ENCODE measurements around the gene P3H2. TPM values are rescaled to one million over a fixed set of nuclear protein-coding genes. Genes with fewer than 3 reads are reported as not detected.

P3H2 gene
- total RNA-seq, 1 donor from 2014 or later, result 143 TPM

DNA sequence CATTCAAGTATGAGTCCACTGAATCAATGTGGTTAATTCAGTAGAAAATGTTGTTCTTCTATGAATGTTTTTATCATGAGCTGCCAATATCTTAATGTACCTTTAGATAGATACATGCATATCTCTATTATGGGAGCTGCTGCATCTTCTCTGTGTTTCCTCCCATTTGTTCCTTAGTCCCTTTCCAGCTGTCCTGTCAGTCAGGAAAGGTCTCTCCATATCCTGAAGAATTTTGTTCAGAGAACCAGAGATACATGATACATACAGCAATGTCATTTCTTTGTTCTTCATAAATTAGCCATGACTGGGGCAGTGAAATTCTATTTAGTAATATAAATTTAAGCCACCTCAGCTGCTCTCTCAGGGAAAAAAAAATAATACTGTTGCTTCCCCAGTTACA is 103.7 kb downstream of the P3H2 start:
- H3K4me3 Mint-ChIP-seq (ENCODE audit: unreplicated experiment), result no peak overlapping the region
- DNase-seq (ENCODE audit: extremely low spot score, unreplicated experiment), result no peak
- TF ChIP-seq, protein P1, sequence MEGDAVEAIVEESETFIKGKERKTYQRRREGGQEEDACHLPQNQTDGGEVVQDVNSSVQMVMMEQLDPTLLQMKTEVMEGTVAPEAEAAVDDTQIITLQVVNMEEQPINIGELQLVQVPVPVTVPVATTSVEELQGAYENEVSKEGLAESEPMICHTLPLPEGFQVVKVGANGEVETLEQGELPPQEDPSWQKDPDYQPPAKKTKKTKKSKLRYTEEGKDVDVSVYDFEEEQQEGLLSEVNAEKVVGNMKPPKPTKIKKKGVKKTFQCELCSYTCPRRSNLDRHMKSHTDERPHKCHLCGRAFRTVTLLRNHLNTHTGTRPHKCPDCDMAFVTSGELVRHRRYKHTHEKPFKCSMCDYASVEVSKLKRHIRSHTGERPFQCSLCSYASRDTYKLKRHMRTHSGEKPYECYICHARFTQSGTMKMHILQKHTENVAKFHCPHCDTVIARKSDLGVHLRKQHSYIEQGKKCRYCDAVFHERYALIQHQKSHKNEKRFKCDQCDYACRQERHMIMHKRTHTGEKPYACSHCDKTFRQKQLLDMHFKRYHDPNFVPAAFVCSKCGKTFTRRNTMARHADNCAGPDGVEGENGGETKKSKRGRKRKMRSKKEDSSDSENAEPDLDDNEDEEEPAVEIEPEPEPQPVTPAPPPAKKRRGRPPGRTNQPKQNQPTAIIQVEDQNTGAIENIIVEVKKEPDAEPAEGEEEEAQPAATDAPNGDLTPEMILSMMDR (IDR thresholded peaks at IDR 0.05), result no peak
- H3K27ac Mint-ChIP-seq (ENCODE audit: unreplicated experiment), result peak overlapping the region; percentile 78
- H3K4me1 Mint-ChIP-seq (ENCODE audit: unreplicated experiment), result peaks cover 86% of the 10 kb centered on the region
- no peaks in the 10 kb centered on the region for H3K27me3 Mint-ChIP-seq (ENCODE audit: unreplicated experiment)
- H3K36me3 Mint-ChIP-seq (ENCODE audit: unreplicated experiment), result peaks cover 1% of the 10 kb centered on the region
- no peaks in the 10 kb centered on the region for H3K9me3 Mint-ChIP-seq (ENCODE audit: unreplicated experiment)

DNA sequence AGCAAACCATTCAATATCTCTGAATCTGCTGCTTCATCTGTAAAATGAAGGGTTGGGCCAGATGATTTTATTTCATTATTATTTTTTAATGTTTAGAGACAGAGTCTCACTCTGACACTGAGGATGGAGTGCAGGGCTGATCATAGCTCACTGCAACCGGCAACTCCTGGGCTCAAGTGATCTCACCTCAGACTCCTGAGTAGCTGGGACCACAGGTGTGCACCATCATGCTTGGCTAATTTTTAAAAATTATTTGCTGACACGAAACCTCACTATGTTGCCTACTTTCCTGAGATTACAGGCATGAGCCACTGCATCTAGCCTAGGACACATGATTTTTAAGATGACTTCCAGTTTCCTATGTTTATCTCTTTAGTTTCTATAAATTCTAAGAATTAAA is 105.8 kb downstream of the P3H2 start:
- peaks cover 4% of the 10 kb centered on the region for H3K36me3 Mint-ChIP-seq (ENCODE audit: unreplicated experiment)

DNA sequence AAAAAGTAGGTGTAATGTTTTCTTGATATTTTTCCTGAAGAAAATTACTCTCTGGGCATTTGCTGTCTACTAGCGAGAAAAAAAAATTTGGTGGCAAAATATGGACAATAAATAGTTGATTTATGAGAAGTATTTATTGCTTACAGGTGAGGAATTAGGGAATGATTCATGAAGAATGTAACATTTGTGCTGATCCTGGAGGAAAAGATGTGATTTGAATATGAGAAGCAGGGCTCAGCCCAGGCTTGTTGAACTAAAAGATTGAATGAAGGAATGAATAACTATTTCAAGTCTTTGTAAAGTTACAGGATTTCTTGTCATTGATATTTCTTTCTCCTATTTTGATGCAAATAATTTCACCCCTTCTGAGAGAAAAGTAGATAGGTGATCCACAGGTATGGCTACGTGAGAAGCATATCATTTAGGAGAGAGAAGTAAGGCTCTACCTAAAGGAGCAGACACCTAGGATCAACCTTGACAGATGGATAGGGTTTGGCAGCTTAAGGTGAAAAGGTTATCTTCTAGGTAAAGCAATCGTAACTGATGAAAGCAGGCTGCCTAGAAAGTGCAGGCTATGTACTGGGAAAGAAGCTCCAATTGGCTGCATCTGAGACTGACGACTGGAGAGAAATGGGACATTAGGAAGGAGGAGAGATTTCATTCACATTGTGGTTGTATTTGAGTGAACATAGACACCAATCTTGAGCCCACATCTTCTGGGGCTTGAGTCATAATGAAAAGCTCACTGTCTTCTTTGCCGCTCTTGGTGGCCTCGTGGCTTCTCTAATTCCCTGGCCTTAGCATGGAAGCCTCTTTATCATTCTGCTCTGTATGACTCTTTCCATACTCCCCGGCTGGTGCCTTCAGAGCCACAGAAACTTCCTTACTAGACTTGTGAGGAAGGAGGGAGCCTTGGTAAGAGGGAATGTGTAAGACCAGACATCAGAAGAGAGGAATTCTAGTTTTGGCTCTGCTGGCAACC is 106.5 kb downstream of the P3H2 start:
- H3K27ac Mint-ChIP-seq (ENCODE audit: unreplicated experiment), result peak overlapping the region; percentile 58
- H3K4me3 Mint-ChIP-seq (ENCODE audit: unreplicated experiment), result no peak overlapping the region
- no peaks in the 10 kb centered on the region for H3K27me3 Mint-ChIP-seq (ENCODE audit: unreplicated experiment)
- H3K9me3 Mint-ChIP-seq (ENCODE audit: unreplicated experiment), result no peaks in the 10 kb centered on the region
- TF ChIP-seq, protein P1 (IDR thresholded peaks at IDR 0.05), result no peak
- H3K4me1 Mint-ChIP-seq (ENCODE audit: unreplicated experiment), result peaks cover 89% of the 10 kb centered on the region
- H3K36me3 Mint-ChIP-seq (ENCODE audit: unreplicated experiment), result peaks cover 4% of the 10 kb centered on the region
- DNase-seq (ENCODE audit: extremely low spot score, unreplicated experiment), result no peak

More for the DNA sequence above, 105.8 kb downstream of the P3H2 start:
- H3K27ac Mint-ChIP-seq (ENCODE audit: unreplicated experiment), result peak overlapping the region; percentile 58
- TF ChIP-seq, protein P1 (IDR thresholded peaks at IDR 0.05), result no peak
- peaks cover 87% of the 10 kb centered on the region for H3K4me1 Mint-ChIP-seq (ENCODE audit: unreplicated experiment)
- no peak overlapping the region for H3K4me3 Mint-ChIP-seq (ENCODE audit: unreplicated experiment)
- H3K27me3 Mint-ChIP-seq (ENCODE audit: unreplicated experiment), result no peaks in the 10 kb centered on the region
- H3K9me3 Mint-ChIP-seq (ENCODE audit: unreplicated experiment), result no peaks in the 10 kb centered on the region
- no peak for DNase-seq (ENCODE audit: extremely low spot score, unreplicated experiment)

DNA sequence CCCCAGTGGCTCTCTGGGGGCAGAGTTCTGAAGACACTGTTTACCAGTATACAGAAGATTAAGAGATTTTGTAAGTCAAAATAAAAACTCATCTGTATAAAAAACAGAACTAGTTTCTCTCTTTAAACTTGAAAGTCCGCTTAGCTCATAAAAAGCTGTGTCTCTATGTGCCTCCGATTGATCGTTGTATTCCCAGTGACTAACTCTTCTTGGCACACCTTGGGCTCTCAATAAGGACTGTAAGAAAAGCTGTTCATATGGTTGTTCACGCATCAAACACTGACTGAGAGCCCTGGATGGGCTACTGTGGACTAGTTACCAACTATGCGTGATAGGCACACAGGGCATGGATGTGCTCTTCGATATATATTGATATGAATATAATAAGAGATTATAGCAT is 107.9 kb downstream of the P3H2 start:
- Mint-ChIP-seq H3K27ac (ENCODE audit: unreplicated experiment) (peak overlapping the region; percentile 87), H3K27me3 (ENCODE audit: unreplicated experiment) (no peaks in the 10 kb centered on the region), H3K36me3 (ENCODE audit: unreplicated experiment) (peaks cover 4% of the 10 kb centered on the region), H3K4me1 (ENCODE audit: unreplicated experiment) (peaks cover 89% of the 10 kb centered on the region), H3K4me3 (ENCODE audit: unreplicated experiment) (peak overlapping the region; percentile 23), H3K9me3 (ENCODE audit: unreplicated experiment) (no peaks in the 10 kb centered on the region)
- TF ChIP-seq, protein P1 (IDR thresholded peaks at IDR 0.05), result no peak
- no peak for DNase-seq (ENCODE audit: extremely low spot score, unreplicated experiment)

DNA sequence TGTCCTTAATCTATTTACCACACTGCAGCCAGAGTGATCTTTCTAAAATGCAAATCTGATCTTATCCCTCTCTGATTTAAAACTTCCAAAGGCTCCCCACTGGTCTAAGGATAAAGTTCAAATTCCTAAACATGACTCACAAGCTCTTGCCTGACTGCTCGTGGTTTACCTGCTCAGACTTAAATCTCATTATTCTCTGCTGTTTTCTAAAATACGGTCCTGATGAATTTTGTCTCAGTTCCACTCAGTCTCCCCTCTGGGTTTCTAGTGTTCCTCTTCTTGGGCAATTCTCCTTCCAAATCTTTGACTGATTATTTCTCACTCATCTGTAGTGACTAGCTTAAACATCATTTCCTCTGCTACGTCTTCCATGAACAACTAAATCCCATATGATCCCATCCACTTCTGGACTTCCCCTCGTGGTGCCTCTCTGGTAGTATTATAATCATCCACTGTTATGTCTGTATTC is 108.3 kb downstream of the P3H2 start:
- peak overlapping the region; percentile 23 for H3K4me3 Mint-ChIP-seq (ENCODE audit: unreplicated experiment)
- H3K4me1 Mint-ChIP-seq (ENCODE audit: unreplicated experiment), result peaks cover 89% of the 10 kb centered on the region
- peak overlapping the region; percentile 87 for H3K27ac Mint-ChIP-seq (ENCODE audit: unreplicated experiment)
- peaks cover 4% of the 10 kb centered on the region for H3K36me3 Mint-ChIP-seq (ENCODE audit: unreplicated experiment)
- no peaks in the 10 kb centered on the region for H3K27me3 Mint-ChIP-seq (ENCODE audit: unreplicated experiment)
- no peak for DNase-seq (ENCODE audit: extremely low spot score, unreplicated experiment)
- TF ChIP-seq, protein P1 (IDR thresholded peaks at IDR 0.05), result peak; percentile 6
- H3K9me3 Mint-ChIP-seq (ENCODE audit: unreplicated experiment), result no peaks in the 10 kb centered on the region
